Measurements from ENCODE around the gene ACOT9. TPM values are rescaled to one million over a fixed set of nuclear protein-coding genes. Genes with fewer than 3 reads are reported as not detected.
"Not testable (repeated sequence)": the region's sequence is repeated elsewhere in the genome, so short reads cannot be mapped to it uniquely, and the experiment has no call there.

Gene ACOT9, protein sequence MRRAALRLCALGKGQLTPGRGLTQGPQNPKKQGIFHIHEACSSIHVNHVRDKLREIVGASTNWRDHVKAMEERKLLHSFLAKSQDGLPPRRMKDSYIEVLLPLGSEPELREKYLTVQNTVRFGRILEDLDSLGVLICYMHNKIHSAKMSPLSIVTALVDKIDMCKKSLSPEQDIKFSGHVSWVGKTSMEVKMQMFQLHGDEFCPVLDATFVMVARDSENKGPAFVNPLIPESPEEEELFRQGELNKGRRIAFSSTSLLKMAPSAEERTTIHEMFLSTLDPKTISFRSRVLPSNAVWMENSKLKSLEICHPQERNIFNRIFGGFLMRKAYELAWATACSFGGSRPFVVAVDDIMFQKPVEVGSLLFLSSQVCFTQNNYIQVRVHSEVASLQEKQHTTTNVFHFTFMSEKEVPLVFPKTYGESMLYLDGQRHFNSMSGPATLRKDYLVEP
- polyA plus RNA-seq (ENCODE audit: insufficient read length), result 59.3 TPM

DNA sequence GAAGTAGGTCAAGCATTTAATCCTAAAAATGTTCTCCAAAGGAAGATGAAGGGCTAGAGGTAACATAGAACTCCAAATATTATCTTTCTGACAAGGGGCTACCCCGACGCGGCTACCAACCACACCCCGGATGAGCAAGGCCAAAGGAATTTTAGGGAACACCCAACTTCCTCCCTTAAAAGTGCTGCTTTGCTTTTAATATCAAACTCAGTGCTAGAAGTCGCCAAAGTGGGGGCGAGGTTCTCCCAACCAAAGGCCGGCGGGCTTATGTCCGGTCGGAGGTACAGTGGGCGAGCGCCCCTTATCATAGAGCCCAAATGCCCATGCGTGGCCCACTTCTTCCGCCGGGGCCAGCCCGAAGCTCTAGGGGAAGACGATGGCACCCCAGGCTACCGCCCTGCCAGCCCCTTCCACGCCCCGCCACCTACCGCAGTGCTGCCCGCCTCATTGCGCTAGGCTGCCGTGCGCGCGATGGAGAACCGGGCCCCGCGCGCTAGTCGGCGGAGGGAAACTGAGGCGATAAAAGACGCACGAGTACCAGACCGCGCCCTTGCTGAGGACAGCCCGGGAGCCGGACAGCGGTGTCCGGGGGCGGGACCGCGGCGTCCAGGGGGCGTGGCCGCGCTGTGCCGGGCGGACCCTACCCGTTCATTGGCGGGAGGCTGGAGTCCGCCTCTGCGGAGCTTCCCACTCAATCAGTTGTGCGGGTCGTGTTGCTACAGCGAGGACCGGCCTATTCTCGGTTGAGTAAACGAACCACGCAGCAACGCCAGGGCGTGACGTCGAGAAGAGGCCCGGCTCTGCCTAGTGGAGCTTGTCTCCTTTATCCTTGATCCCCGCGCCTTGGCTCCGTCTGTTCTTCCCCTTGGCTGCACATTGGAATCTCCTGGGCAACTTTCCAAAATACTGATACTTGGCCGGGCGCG lies at the start of gene ACOT9:
Gene ACOT9, minus strand, starts transcription at position 580 of the 926 bp plus-strand sequence. Its CDS starts 132 bp downstream, at position 448.
- peak; percentile 90 for DNase-seq

DNA sequence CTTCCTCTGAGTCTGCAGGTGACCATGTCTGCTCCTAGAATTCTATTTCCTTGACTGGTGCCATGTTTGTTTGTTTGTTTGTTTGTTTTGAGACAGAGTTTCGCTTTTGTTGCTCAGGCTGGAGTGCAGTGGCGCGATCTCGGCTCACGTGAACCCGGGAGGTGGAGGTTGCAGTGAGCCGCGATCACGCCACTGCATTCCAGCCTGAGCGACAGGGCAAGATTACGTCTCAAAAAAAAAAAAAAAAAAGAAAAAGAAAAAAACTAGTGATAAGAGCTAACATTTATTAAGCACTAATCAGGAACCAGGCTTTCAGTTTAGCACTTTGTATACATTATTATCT lies 47.0 kb upstream of the ACOT9 start:
- no peak for DNase-seq

DNA sequence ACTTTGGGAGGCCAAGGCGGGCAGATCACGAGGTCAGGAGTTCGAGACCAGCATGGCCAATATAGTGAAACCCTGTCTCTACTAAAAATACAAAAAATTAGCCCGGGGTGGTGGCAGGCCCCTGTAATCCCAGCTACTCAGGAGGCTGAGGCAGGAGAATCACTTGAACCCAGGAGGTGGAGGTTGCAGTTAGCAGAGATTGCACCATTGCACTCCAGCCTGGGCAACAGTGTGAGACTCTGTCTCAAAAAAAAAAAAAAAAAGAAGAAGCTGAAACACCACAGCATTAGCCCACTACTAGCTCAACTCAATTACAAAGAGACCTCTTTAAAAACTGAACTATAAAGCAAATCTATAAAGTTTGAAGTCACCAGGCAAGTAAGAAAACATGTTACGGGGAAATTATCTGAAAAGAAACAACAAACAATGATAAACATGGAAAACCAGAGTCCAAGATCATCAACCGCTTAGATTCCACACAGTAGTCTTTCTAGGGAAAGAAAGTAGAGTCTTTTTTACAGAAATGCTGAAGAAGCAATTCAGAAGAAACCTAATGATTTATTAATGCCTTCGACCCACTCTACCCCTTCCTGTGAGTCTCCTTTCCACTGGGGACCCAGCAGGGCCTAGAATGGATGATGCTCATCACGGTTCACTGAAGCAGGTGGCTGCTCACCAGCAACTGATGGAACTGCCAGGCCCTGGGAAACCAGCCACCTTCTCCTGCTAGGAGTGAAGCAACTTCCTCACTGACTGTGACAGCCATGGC lies 46.5 kb upstream of the ACOT9 start:
- DNase-seq, result no peak

DNA sequence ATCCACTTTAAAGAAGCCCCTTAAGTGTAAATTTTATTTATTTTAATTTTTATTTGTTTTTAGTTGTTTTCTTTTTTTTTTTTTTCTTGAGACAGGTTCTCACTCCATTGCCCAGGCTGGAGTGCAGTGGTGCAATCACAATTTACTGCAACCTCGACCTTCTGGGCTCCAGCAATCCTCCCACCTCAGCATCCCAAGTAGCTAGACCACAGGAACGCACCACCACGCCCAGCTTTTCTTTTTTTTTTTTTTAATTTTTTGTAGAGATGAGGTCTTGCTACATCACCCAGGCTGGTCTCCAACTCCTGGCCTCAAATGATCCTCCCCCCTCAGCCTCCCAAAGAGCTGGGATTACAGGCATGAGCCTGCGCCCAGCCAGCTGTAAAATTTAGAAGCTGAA lies 45.9 kb upstream of the ACOT9 start:
- DNase-seq, result no peak

DNA sequence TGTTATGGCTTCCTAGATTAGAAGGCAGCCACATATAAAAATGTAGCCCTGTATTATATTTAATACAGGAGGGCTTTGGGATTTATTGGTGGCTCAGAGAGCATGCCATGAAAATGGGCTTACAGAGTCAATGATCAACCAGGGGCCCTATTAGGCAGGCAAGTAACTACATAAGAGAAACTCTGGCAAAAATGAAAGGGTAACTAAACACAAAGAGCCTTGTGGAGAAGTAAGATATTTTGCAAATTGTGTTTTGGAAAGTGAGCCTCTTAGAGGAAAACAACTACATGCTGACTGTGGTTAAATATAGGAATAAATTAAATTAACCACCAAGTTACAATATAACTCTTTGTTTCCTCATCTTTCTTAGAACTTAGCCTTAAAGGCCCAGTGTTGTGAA lies 45.4 kb upstream of the ACOT9 start:
- DNase-seq, result no peak

DNA sequence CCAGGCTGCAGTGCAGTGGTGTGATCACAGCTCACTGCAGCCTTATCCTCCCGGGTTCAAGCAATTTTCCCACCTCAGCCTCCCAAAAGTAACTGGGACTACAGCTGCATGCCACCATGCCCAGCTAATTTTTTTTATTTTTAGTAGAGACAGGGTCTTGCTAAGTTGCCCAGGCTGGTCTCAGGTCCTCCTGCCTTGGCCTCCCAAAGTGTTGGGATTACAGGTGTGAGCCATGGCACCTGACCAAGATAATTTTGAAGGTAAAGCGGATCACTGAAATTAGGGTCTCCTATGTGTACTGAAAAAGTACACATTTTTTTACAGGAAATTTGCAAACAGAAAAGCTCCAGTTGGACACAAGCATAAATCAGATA lies 44.7 kb upstream of the ACOT9 start:
- no peak for DNase-seq

DNA sequence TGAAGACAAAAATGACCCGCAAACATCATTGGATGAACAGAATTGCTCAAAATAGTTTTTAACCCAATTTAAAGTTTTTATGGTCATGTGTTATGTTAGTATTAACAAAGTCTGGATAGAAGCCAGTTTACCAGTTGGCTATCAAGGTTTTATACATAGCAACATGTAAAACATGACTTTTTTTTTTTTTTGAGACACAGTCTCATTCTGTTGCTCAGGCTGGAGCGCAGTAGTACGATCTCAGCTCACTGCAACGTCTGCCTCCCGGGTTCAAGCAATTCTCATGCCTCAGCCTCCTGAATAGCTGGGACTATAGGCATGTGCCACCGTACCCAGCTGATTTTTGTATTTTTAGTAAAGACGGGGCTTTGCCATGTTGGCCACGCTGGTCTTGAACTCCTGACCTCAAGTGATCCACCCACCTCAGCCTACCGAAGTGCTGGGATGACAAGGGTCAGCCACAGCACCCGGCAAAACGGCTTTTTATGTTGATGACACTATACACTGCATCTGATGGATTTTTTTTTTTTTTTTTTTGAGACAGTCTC lies 43.3 kb upstream of the ACOT9 start:
- no peak for DNase-seq

DNA sequence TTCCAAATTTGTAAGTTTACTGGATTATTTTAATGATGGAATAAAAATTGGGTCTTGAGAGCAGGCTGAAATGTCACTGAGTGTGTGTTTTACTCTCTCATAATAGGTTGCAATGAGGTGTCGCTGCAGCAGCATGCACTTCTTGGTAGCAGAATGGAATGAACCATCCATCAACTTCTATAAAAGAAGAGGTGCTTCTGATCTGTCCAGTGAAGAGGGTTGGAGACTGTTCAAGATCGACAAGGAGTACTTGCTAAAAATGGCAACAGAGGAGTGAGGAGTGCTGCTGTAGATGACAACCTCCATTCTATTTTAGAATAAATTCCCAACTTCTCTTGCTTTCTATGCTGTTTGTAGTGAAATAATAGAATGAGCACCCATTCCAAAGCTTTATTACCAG lies 42.5 kb upstream of the ACOT9 start:
- no peak for DNase-seq

DNA sequence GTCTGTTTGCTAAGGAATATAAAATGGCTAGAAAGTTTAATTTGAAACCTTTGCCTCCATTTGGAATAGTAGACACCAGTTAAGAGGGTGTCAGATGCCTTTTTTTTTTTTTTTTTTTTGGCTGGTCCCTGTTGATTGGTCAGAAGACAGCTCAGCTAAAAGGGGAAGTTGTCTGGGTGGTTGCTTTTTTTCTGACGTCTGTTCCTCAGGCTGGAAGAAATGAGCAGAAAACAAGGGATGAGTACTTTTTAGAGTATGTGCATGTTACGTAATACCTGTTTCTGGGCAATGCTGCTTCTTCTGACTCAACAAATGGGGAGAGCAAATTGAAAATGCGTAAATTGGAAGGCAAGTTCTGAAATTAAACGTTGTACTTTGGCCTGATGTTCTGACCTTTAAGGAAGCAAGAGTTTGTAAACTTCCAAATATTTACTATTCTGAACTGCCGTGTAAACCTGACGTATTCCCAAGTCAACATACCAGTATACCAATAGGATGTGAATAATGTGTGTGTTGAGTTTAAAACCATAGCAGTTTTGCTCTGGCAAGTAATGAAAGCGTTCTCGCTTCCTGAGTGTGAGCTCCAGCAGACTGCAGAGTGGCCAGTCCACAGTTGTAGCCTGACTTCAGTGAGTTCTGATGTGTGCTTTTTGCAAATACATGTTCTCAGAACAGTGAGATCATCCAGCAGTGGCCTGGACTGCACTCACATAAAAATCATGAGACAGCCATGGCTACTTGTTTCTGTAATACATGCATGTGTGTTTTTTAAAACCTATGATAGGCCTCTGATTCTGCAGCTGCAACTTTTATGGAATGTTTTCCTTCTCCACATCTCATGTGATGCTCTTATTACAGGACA lies 41.6 kb upstream of the ACOT9 start:
- DNase-seq, result no peak

DNA sequence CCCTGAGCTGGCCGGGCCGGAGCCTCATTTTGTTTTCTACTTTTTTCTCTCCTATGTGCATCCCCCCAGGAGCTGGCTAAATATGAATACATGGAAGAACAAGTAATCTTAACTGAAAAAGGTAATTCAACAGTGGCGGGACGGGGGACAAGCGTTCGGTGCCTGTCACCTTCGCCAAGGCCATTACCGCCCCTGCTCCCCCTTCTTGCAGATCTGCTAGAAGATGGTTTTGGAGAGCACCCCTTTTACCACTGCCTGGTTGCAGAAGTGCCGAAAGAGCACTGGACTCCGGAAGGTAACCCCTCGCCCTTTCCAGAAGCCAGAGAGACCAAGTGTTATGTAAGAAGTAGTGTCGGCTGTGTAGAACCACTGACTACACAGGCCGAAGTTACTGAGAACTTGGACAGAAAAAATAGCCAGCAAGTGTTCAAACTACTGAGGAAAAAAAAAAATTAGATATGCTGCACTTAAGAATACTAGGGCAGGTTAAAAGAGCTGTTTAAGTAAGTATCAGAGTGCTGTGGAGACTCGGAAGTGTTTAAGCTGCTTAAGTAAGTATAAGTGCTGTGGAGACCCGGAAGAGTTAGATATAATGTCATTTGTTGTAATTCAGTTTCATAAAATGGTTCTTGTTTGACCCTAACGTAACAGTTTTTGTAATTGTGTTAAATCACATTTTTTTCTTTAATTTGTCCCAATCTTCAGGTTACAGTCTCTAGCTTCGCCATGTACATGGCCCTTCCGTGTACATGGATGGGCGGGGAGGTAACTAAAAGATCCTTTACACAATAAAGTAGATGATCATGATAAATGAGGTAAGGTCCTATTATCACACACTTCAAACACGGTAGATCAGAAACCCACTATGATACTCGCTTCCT lies 40.8 kb upstream of the ACOT9 start:
- no peak for DNase-seq

DNA sequence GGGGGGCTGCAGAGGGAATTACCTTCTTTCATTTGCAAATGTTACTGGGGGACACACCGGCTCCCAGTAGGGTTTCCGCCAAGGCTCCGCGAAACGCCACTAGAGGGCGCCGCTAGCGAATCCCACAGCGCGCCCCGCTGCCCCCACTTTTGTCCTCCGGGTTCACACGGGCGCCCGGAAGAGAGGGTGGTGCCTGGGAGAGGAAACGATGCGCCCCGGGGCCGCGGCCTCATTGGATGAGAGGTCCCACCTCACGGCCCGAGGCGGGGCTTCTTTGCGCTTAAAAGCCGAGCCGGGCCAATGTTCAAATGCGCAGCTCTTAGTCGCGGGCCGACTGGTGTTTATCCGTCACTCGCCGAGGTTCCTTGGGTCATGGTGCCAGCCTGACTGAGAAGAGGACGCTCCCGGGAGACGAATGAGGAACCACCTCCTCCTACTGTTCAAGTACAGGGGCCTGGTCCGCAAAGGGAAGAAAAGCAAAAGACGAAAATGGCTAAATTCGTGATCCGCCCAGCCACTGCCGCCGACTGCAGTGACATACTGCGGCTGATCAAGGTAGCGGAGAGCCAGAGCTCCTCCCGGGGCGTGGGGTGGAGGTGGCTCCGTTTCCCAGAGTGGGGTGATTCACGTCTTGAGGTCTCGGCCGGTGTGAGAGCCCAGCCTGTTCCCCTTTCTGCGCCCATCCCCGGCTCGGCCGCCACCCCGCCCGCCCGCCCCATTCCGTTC lies 40.0 kb upstream of the ACOT9 start, which contains the start of gene SAT1:
Gene SAT1, plus strand, starts transcription at position 311 of the 726 bp plus-strand sequence. Its CDS starts 179 bp downstream, at position 490.
- peak; percentile 92 for DNase-seq

DNA sequence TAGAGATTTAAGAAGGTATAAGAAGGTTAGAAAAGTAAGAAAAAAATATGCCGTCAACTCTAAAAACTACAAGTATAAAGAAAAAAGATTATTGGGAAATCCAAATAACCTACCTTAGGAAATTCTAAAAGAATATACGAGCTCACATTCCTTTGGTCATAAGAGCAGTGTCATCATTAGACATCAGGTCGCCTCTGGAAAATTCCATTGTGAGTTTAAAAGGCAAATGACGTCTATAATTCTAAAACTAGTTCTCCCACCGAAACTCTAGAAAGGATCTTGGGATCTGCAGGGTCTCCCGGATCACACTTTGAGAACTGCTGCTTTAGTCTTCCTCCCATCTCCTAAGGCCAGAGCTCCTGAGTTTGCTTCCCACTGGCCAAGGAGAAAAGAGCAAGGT lies 39.4 kb upstream of the ACOT9 start:
- DNase-seq, result no peak

DNA sequence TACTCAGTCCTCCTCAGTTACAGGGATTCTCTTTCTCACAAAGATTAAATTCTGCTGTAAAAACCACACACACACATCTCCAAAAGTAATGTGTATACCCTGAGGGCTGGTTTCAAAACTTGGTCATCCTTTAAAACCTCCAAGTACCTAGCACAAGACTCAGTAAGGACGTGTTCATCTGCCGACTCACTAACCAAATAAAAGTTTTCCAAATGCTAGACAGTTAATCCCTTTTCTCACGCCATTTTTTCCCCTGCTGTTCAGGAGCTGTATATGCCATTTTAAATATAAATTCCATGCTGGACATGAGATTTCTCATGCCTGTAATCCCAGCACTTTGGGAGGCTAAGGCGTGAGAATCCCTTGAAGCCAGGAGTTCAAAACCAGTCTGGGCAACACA lies 35.9 kb upstream of the ACOT9 start:
- DNase-seq, result no peak

DNA sequence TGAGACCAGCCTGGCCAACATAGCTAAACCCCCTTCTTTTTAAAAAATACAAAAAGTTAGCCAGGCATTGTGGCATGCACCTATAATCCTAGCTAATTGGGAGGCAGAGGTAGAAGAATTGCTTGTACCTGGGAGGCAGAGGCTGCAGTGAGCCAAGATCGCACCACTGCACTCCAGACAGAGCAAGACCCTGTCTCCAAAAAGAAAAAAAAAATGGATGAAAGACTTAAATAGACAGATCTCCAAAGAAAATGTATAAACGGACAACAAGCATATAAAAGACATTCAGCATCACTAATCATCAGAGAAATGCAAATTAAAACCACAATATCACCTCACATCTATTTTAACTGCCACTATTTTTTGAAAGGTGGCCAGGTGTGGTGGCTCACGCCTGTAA lies 33.3 kb upstream of the ACOT9 start:
- no peak for DNase-seq

DNA sequence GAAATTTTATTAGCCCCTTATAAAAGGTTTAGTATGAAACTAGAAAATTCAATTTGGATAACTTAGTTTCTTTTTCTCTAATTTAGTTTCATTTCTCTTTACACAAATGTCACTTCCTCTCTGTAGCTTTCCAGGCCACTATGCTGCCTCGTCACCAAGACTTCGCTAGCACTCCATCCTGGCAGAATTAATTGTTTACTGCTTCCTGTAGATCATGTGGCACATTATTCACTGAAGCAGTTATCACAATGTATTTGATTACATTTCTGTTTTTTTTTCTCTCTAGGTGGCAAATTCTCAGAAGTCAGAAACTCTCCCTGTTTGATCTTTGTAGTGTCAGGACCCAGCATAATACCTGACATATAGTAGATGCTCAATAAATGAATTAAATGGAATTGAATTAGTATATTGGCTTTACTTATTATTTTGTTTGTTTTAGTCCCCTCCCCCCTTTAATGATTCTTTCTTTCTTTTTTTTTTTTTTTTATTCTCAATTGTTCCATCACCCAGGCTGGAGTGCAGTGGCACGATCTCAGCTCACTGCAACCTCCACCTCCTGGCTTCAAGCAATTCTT lies 30.6 kb upstream of the ACOT9 start:
- DNase-seq, result no peak

DNA sequence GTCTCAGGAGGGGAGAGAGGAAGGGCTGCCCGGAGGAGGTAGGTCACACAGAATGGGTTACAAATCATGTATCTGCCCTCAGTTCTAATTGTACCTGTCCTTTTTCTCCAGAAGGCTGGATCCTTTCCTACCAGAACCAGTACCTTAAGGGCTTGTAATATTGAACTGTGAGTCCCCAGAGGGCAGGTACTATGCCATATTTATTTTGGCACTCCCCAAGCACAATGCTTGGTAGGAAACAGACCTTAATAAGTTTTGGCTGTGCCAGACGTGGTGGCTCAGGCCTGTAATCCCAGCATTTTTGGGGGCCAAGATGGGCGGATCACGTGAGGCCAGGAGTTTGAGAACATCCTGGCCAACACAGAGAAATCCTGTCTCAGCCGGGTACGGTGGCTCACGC lies 28.0 kb upstream of the ACOT9 start:
- not testable (repeated sequence) for DNase-seq

DNA sequence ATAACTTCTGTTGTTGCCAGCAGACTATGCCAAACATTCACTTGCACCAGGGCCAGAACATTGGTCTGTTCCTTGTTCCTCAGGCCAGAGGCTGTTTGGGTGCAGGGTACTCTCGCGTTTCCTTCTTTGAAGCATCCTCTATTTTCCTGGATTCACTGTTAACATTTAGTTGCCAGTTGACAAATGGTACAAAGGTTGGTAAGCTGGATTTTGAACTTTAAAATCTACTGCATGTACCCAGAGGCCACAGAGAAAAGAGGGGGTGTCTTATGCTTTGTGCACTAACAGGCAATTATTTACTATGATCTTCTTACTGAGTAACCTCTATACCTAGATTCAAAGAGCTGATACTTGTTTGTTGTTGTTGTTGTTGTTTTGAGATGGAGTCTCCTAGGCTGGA lies 27.1 kb upstream of the ACOT9 start:
- no peak for DNase-seq

DNA sequence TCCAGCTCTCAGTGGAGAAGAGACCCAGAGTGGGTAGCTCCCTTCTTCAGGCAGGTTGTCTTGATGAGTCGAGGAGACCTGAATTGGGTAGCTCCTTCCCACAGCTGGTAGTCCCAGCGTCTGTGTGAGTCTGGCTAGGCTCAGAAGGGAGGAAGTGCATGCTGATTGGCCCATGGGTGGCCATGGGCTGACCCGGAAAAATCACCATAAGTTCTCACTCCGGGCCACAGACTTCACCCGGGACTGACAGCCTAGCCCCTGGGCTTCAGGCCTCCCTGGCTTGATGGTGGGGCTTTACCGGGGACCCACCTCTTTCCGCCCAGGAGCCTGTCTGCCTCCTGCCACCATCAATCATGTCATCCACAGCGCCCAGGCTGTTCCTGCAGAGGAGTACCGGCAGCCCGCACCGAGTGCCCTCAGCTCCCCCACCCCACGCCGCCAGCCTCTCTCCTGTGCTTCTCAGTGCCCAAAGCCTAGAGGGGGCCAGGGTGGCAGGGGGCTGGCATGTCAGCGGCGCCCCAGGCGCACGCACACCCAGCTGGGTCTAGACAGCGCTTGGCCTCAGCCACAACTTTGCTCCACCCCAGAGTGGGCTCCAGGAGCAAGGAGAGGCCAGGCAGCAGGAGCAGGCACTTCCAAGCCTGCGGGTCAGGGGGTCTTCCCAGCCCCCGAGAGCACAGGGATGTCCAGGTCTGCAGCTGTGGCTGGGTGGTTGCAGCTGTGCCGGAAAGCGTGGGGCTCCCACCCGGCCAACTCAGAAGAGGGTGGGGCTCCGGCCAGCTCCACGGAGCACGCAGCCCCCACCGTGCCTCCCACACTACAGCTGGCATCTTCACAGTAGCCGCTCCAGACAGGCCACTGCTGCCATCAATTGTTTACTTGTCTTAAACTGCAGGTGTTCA lies 23.8 kb upstream of the ACOT9 start:
- DNase-seq, result no peak

Data from hindlimb muscle (tissue), 1 donor.